ENCODE results near the gene SORCS3. TPM values are rescaled to one million over a fixed set of nuclear protein-coding genes. Genes with fewer than 3 reads are reported as not detected.

The SORCS3 gene
- total RNA-seq, 1 experiment from 2014 or later = not detected

DNA sequence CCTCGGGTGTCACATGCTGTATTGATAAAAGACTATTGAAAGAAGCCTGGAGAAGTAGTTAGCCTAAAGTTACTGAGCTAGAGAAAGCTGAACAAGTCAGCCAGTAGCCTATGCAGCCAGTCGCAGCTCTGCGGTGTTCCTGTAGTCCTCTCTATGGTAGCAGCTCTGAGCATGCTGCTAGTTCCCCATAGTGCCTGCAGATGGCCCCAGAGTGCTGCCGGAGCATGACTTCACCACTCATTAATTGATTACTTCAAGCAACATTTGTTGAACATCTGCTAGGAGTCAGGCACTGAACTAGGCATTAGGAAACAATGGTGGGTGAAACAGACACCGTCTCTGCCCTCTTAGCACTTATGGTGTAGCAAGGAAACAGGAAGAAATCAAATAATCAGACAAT, 422.7 kb downstream of the SORCS3 start:
- no peaks in the 10 kb centered on the region for H3K9me3 ChIP-seq (ENCODE audit: control insufficient read depth in 1 of 2, insufficient read depth in 1 of 2, low read depth in 1 of 2, low read length in 2 of 2)
- H3K4me3 ChIP-seq (replicated peaks in 1 of 2; ENCODE audit: low read depth in 1 of 2, low read length in 2 of 2) = no peak overlapping the region
- ChIA-PET POLR2A (no interaction called here), RAD21 (ENCODE audit: low non-redundant PET in 1 of 2, low total read pairs in 2 of 2, uncharacterized antibody in 2 of 2, unreplicated experiment in 2 of 2) (no interaction called here), CTCF (interaction anchor here (0.9 kb wide), 1 partner anchor 296 kb away, joined by 3 read pairs; no protein-coding TSS in a partner anchor)
- no peak overlapping the region for H3K9ac ChIP-seq (ENCODE audit: low read length)
- ATAC-seq = peak; percentile 86
- no peaks in the 10 kb centered on the region for H3K36me3 ChIP-seq (ENCODE audit: control insufficient read depth in 1 of 2, insufficient read depth in 2 of 2, low read length in 2 of 2)
- no peaks in the 10 kb centered on the region for H3K79me2 ChIP-seq (ENCODE audit: insufficient read depth, low read length)
- H2AFZ ChIP-seq (ENCODE audit: low read depth, low read length, poor library complexity, severe bottlenecking) = no peak overlapping the region
- no TSS peak for BruUV-seq (replicated peaks)
- H3K4me2 ChIP-seq (ENCODE audit: low read length) = no peak overlapping the region
- H3K27ac ChIP-seq (ENCODE audit: low read depth, low read length) = no peak overlapping the region
- no peaks in the 10 kb centered on the region for H3K9me2 ChIP-seq (ENCODE audit: insufficient read depth)
- H3K4me1 ChIP-seq (ENCODE audit: control insufficient read depth in 1 of 2, insufficient read depth in 2 of 2, low read length in 2 of 2) = no peaks in the 10 kb centered on the region
- TF ChIP-seq POLR2A (IDR thresholded peaks at IDR 0.05; ENCODE audit: borderline replicate concordance, extremely low read depth, insufficient read depth, insufficient read length) (no peak), CBX3 (IDR thresholded peaks at IDR 0.05; ENCODE audit: low read depth) (no peak), POLR2AphosphoS5 (IDR thresholded peaks at IDR 0.05; ENCODE audit: low read depth, low read length) (no peak), JUND (IDR thresholded peaks at IDR 0.05) (no peak), ZFX (IDR thresholded peaks at IDR 0.05) (no peak), RAD21 (IDR thresholded peaks at IDR 0.05; ENCODE audit: low read depth) (peak; percentile 66)
- TF ChIP-seq, protein P1, sequence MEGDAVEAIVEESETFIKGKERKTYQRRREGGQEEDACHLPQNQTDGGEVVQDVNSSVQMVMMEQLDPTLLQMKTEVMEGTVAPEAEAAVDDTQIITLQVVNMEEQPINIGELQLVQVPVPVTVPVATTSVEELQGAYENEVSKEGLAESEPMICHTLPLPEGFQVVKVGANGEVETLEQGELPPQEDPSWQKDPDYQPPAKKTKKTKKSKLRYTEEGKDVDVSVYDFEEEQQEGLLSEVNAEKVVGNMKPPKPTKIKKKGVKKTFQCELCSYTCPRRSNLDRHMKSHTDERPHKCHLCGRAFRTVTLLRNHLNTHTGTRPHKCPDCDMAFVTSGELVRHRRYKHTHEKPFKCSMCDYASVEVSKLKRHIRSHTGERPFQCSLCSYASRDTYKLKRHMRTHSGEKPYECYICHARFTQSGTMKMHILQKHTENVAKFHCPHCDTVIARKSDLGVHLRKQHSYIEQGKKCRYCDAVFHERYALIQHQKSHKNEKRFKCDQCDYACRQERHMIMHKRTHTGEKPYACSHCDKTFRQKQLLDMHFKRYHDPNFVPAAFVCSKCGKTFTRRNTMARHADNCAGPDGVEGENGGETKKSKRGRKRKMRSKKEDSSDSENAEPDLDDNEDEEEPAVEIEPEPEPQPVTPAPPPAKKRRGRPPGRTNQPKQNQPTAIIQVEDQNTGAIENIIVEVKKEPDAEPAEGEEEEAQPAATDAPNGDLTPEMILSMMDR (IDR thresholded peaks at IDR 0.05 in 2 of 3, conservative IDR thresholded peaks at IDR 0.05 in 1 of 3; ENCODE audit: borderline replicate concordance in 1 of 3, insufficient read depth in 1 of 3, low read depth in 2 of 3, low read length in 2 of 3) = peak; percentile 12 to 84 (median 83); a peak in 4 of 6 replicates
- no peaks in the 10 kb centered on the region for H4K20me1 ChIP-seq (ENCODE audit: insufficient read depth)
- peak; percentile 2 for DNase-seq (ENCODE audit: low read depth, low spot score)
- intact Hi-C loops (cut with micrococcal nuclease) = loop anchor here (1.0 kb wide), 1 partner anchor 1112 kb away; no protein-coding TSS in a partner anchor
- peaks cover 6% of the 10 kb centered on the region; the same call in 1 of the 2 replicates for H3K27me3 ChIP-seq (ENCODE audit: insufficient read depth, low read length)

DNA sequence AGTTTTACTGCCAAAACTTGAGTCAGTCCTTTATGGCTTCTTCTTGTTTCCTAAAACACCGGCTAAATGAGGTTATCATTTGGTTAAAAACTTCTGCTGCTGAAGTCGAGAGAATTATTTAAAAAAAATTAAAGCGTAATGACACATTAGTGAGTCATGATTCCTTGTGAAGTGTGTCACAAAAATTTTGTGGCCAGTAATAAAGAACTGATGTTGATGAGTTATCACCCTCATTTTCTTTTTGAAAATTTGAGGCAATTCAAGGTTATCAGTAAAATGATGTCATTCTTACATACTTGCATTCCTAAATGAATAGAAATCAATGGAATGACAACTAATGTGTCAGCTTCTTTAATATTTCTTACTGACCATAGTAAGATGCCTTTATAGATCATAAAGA, 427.4 kb downstream of the SORCS3 start:
- H3K9ac ChIP-seq (ENCODE audit: low read length) = no peak overlapping the region
- BruUV-seq (replicated peaks) = no TSS peak
- H3K27me3 ChIP-seq (ENCODE audit: insufficient read depth, low read length) = peaks cover 16% of the 10 kb centered on the region
- POLR2A ChIA-PET = no interaction called here
- no peak for TF ChIP-seq EGR1 (IDR thresholded peaks at IDR 0.05; ENCODE audit: low read depth)
- TF ChIP-seq, protein P2, sequence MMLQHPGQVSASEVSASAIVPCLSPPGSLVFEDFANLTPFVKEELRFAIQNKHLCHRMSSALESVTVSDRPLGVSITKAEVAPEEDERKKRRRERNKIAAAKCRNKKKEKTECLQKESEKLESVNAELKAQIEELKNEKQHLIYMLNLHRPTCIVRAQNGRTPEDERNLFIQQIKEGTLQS (IDR thresholded peaks at IDR 0.05) = no peak
- no peak for TF ChIP-seq SP1 (IDR thresholded peaks at IDR 0.05; ENCODE audit: low read depth)
- no peak for TF ChIP-seq ELF1 (IDR thresholded peaks at IDR 0.05; ENCODE audit: borderline replicate concordance, low read depth)
- TF ChIP-seq, protein P1 (IDR thresholded peaks at IDR 0.05 in 2 of 3, conservative IDR thresholded peaks at IDR 0.05 in 1 of 3; ENCODE audit: borderline replicate concordance in 1 of 3, insufficient read depth in 1 of 3, low read depth in 2 of 3, low read length in 2 of 3) = no peak
- H2AFZ ChIP-seq (ENCODE audit: low read depth, low read length, poor library complexity, severe bottlenecking) = no peak overlapping the region
- RAD21 ChIA-PET (ENCODE audit: low non-redundant PET in 1 of 2, low total read pairs in 2 of 2, uncharacterized antibody in 2 of 2, unreplicated experiment in 2 of 2) = no interaction called here
- no peaks in the 10 kb centered on the region for H3K36me3 ChIP-seq (ENCODE audit: control insufficient read depth in 1 of 2, insufficient read depth in 2 of 2, low read length in 2 of 2)
- CTCF ChIA-PET = no interaction called here
- DNase-seq (ENCODE audit: low read depth, low spot score) (no peak), ATAC-seq (no peak)
- H3K79me2 ChIP-seq (ENCODE audit: insufficient read depth, low read length) = no peaks in the 10 kb centered on the region
- no peak overlapping the region for H3K4me2 ChIP-seq (ENCODE audit: low read length)
- no peaks in the 10 kb centered on the region for H3K4me1 ChIP-seq (ENCODE audit: control insufficient read depth in 1 of 2, insufficient read depth in 2 of 2, low read length in 2 of 2)
- no peaks in the 10 kb centered on the region for H4K20me1 ChIP-seq (ENCODE audit: insufficient read depth)
- H3K9me3 ChIP-seq (ENCODE audit: control insufficient read depth in 1 of 2, insufficient read depth in 1 of 2, low read depth in 1 of 2, low read length in 2 of 2) = no peaks in the 10 kb centered on the region
- H3K9me2 ChIP-seq (ENCODE audit: insufficient read depth) = no peaks in the 10 kb centered on the region
- intact Hi-C loops (cut with micrococcal nuclease) = no loop called here
- H3K27ac ChIP-seq (ENCODE audit: low read depth, low read length) = no peak overlapping the region
- no peak overlapping the region for H3K4me3 ChIP-seq (replicated peaks in 1 of 2; ENCODE audit: low read depth in 1 of 2, low read length in 2 of 2)
